ENCODE measurements around the gene GLB1L3.

DNA sequence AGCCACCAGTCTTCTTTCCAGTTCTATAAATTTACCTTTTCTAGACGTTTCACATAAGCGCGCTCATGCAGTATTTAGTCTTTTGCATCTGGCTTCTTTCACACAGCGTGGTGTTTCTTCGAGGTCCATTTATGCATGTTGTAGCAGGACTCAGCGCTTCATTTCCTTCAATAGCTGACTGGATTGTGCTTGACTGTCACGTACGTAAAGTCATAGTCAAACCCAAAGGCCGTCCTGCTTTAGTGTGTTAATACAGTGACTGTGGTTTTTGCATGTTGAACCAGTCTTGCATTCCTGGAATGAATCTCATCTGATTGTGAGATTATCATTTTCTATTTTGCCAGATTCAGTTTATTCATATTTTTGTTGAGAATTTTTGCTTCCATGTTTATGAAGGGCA, 18.5 kb downstream of the GLB1L3 start:
- TF ChIP-seq, protein P1, sequence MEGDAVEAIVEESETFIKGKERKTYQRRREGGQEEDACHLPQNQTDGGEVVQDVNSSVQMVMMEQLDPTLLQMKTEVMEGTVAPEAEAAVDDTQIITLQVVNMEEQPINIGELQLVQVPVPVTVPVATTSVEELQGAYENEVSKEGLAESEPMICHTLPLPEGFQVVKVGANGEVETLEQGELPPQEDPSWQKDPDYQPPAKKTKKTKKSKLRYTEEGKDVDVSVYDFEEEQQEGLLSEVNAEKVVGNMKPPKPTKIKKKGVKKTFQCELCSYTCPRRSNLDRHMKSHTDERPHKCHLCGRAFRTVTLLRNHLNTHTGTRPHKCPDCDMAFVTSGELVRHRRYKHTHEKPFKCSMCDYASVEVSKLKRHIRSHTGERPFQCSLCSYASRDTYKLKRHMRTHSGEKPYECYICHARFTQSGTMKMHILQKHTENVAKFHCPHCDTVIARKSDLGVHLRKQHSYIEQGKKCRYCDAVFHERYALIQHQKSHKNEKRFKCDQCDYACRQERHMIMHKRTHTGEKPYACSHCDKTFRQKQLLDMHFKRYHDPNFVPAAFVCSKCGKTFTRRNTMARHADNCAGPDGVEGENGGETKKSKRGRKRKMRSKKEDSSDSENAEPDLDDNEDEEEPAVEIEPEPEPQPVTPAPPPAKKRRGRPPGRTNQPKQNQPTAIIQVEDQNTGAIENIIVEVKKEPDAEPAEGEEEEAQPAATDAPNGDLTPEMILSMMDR (IDR thresholded peaks at IDR 0.05) = no peak
- no peak for TF ChIP-seq EZH2phosphoT487 (IDR thresholded peaks at IDR 0.05)
- no peak for TF ChIP-seq EZH2 (IDR thresholded peaks at IDR 0.05)

Data from neural progenitor cell (in vitro differentiated cells).